Naive thymus-derived CD4-positive, alpha-beta T cell (primary cell): ENCODE results near the gene PLEKHA3. TPM values are rescaled to one million over a fixed set of nuclear protein-coding genes. Genes with fewer than 3 reads are reported as not detected.
"Not testable (repeated sequence)": the region's sequence is repeated elsewhere in the genome, so short reads cannot be mapped to it uniquely, and the experiment has no call there.

Experiments
- ATAC-seq: fragments of 150-1000 bp; cut with Tn5 transposase; 2 replicates; pipeline ENCODE4 v1.10.0; 2021; ENCODE audit warnings: mild to moderate bottlenecking, moderate library complexity
- CTCF ChIA-PET: fragments of 350-600 bp; sonication (Branson Sonifier 250); formaldehyde crosslinking; loops from one replicate; lab custom pipeline; 2021; ENCODE audit warnings: antibody characterized with exemption; lab: Charles Lee
- POLR2A ChIA-PET: fragments of 350-600 bp; sonication (Branson Sonifier 250); formaldehyde crosslinking; loops from one replicate; lab custom pipeline; 2021; ENCODE audit warnings: antibody characterized with exemption, inconsistent platforms; lab: Charles Lee
- DNase-seq, 9 donors: peaks; one replicate each; pipeline versions ENCODE4 v3.0.0 to v3.0.0-alpha.2; 2020 to 2022; ENCODE audit warnings: mixed read lengths in 1 of 9
- H3K27ac ChIP-seq: one replicate; pipeline ENCODE4 v1.7.0; 2013; ENCODE audit warnings: mild to moderate bottlenecking, low read depth, low read length, moderate library complexity
- H3K27me3 ChIP-seq, 2 donors: one replicate each; pipeline ENCODE4 v1.7.0; 2013; ENCODE audit warnings: low read length in 2 of 2, mild to moderate bottlenecking in 2 of 2, moderate library complexity in 2 of 2; ENCODE audit not compliant: control insufficient read depth in 2 of 2, insufficient read depth in 2 of 2
- H3K36me3 ChIP-seq, 3 experiments: 1 replicate in 2 of 3; 2 replicates in 1 of 3; pipeline ENCODE4 v1.7.0; 2013; ENCODE audit warnings: low read length in 3 of 3, mild to moderate bottlenecking in 3 of 3, moderate library complexity in 1 of 3; ENCODE audit not compliant: insufficient read depth in 3 of 3, control insufficient read depth in 2 of 3
- H3K4me1 ChIP-seq, 2 donors: one replicate each; pipeline ENCODE4 v1.7.0; 2013; ENCODE audit warnings: low read length in 2 of 2, mild to moderate bottlenecking in 2 of 2, moderate library complexity in 1 of 2; ENCODE audit not compliant: control insufficient read depth in 2 of 2, insufficient read depth in 2 of 2
- H3K4me3 ChIP-seq: 2 replicates; pipeline ENCODE4 v1.7.0; 2013; ENCODE audit warnings: mild to moderate bottlenecking, low read length
- H3K9me3 ChIP-seq, 3 experiments: 1 replicate in 2 of 3; 2 replicates in 1 of 3; pipeline ENCODE4 v1.7.0; 2013; ENCODE audit warnings: low read length in 3 of 3; ENCODE audit not compliant: control insufficient read depth in 2 of 3
- H3K27ac Mint-ChIP-seq, 9 donors: one replicate each; pipeline ENCODE4 v1.8.0; 2020 to 2022; ENCODE audit warnings: mixed read lengths in 9 of 9, mild to moderate bottlenecking in 8 of 9, moderate library complexity in 5 of 9, inconsistent platforms in 2 of 9
- H3K27me3 Mint-ChIP-seq, 5 donors: one replicate each; pipeline ENCODE4 v1.8.0; 2021 to 2022; ENCODE audit warnings: mixed read lengths in 5 of 5, mild to moderate bottlenecking in 1 of 5
- H3K36me3 Mint-ChIP-seq, 5 donors: one replicate each; pipeline ENCODE4 v1.8.0; 2020 to 2022; ENCODE audit warnings: mixed read lengths in 5 of 5, mild to moderate bottlenecking in 3 of 5, inconsistent platforms in 1 of 5
- H3K4me1 Mint-ChIP-seq, 7 donors: one replicate each; pipeline ENCODE4 v1.8.0; 2020 to 2022; ENCODE audit warnings: mixed read lengths in 7 of 7, mild to moderate bottlenecking in 3 of 7, inconsistent platforms in 1 of 7
- H3K4me3 Mint-ChIP-seq, 10 donors: one replicate each; pipeline ENCODE4 v1.8.0; 2020 to 2022; ENCODE audit warnings: mild to moderate bottlenecking in 10 of 10, mixed read lengths in 10 of 10, moderate library complexity in 6 of 10, inconsistent platforms in 2 of 10
- H3K9me3 Mint-ChIP-seq, 11 donors: one replicate each; pipeline ENCODE4 v1.8.0; 2020 to 2022; ENCODE audit warnings: mixed read lengths in 11 of 11, mild to moderate bottlenecking in 4 of 11, inconsistent platforms in 1 of 11, moderate library complexity in 1 of 11
- intact Hi-C, 2 donors: fragments of 100-400 bp; cut with micrococcal nuclease; formaldehyde crosslinking; loops; one replicate each; pipeline ENCODE4 v1.15.1; 2023
- polyA plus RNA-seq, 2 donors: library from polyadenylated mRNA; unstranded; fragments of 300-500 nt; fragmentation: Illumina TruSeq; gene quantifications; one replicate each; pipeline ENCODE4 v1.2.3, GENCODE V29; 2021
- total RNA-seq, 6 experiments: library from RNA in 5 of 6; stranded (reverse) in 5 of 6; gene quantifications; 1 replicate in 5 of 6; 2 replicates in 1 of 6; pipeline ENCODE4 v1.2.3 and lab custom pipeline; 2021 to 2026

Gene PLEKHA3
- total and polyA plus RNA-seq, 7 experiments from 2014 or later: 21.6 to 33.7 (median 26.4) TPM

DNA sequence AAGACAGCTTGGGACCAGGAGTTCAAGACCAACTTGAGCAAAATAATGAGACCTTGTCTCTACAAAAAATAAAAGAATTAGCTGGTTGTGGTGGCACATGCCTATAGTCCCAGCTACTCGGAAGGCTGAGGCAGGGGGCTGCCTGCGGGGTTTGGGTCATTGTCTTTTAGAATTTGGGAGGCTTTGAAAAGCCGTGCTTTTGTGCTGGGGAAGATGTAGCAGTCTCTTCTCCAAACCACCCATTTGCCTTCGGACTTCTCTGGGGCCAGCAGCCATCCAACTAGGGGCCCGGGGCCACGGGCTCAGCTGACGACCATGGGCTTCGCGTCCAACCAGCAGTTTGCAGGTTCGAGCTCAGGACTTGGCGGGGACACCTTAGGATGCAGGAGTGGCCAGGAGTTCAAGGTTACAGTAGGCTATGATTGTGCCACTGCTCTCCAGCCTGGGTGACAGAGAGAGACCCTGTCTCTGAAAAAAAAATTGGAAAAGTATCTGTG lies 22.8 kb upstream of the PLEKHA3 start:
- intact Hi-C loops: loop anchor here in 1 of 2 donors (10.0 kb wide), 2 partner anchors 807 to 843 kb away; partner anchors contain the start of gene SESTD1
- H3K27ac ChIP-seq: no peak overlapping the region
- no peak overlapping the region for H3K4me3 ChIP-seq
- Mint-ChIP-seq H3K4me1 (peaks cover 0 to under 1% (median 0%) of the 10 kb centered on the region in 7 donors), H3K27me3 (peaks cover 0 to 7% (median 0%) of the 10 kb centered on the region in 5 donors), H3K9me3 (peaks cover 0 to 4% (median 0%) of the 10 kb centered on the region in 11 donors), H3K4me3 (no peak overlapping the region), H3K36me3 (peaks cover 0 to 7% (median 0%) of the 10 kb centered on the region in 5 donors), H3K27ac (no peak overlapping the region)
- DNase-seq: no peak
- H3K27me3 ChIP-seq: no peaks in the 10 kb centered on the region
- H3K36me3 ChIP-seq: no peaks in the 10 kb centered on the region
- no peaks in the 10 kb centered on the region for H3K4me1 ChIP-seq
- ChIA-PET CTCF (no interaction called here), POLR2A (interaction anchor here (0.6 kb wide), 1 partner anchor 64 kb away, joined by 3 read pairs; no protein-coding TSS in a partner anchor)
- H3K9me3 ChIP-seq: no peaks in the 10 kb centered on the region
- no peak for ATAC-seq

GRCh38 chr2:178469219-178469849 lies 10.9 kb upstream of the PLEKHA3 start:
- Mint-ChIP-seq H3K36me3 (peaks cover 0 to 15% (median 0%) of the 10 kb centered on the region in 5 donors), H3K4me3 (no peak overlapping the region), H3K27me3 (no peaks in the 10 kb centered on the region), H3K27ac (no peak overlapping the region), H3K4me1 (peaks cover 0 to 5% (median 0%) of the 10 kb centered on the region in 7 donors), H3K9me3 (no peaks in the 10 kb centered on the region)
- Histone ChIP-seq H3K4me1 (no peaks in the 10 kb centered on the region), H3K27ac (no peak overlapping the region), H3K4me3 (no peak overlapping the region), H3K9me3 (no peaks in the 10 kb centered on the region), H3K27me3 (no peaks in the 10 kb centered on the region), H3K36me3 (no peaks in the 10 kb centered on the region)
- ATAC-seq (no peak), DNase-seq (no peak)
- POLR2A ChIA-PET: no interaction called here
- intact Hi-C loops: no loop called here
- CTCF ChIA-PET: no interaction called here

- H3K36me3 Mint-ChIP-seq: peaks cover 0 to 10% (median 0%) of the 10 kb centered on the region in 5 donors
- H3K9me3 ChIP-seq, H3K4me3 Mint-ChIP-seq, H3K4me1 ChIP-seq, H3K4me3 ChIP-seq, H3K4me1 Mint-ChIP-seq, H3K27me3 Mint-ChIP-seq, DNase-seq, H3K36me3 ChIP-seq, intact Hi-C loops, H3K27ac Mint-ChIP-seq, H3K9me3 Mint-ChIP-seq, ATAC-seq, H3K27me3 ChIP-seq, H3K27ac ChIP-seq: not testable (repeated sequence)
- ChIA-PET CTCF (interaction anchor here (0.6 kb wide), 1 partner anchor 86 kb away, joined by 4 read pairs; no protein-coding TSS in a partner anchor), POLR2A (interaction anchor here (0.7 to 1.3 kb wide), 2 partner anchors 15 to 20 kb away, joined by 3 read pairs; partner anchors contain the start of genes PJVK and PRKRA)
These were observed 8.9 kb upstream of the PLEKHA3 start for GRCh38 chr2:178471313-178471712.

DNA sequence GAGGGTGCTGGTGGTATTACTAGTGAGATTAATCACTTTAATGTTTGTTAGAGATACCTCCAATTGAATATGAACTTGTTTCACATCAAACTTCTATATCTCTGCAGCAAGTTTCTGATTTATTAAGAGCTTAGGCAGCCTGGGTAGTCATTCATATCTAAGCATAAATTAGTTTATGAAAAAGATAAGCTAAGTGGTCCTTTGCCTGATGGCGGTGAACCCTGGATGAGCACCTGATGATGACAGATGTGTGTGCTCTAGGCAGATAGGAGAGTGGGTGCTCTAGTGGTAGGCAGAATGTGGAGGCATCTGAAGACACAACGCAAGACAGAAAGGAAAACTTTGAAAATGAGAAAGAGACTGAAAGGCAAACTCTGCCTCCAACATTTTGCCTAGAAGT lies 6.9 kb upstream of the PLEKHA3 start:
- Mint-ChIP-seq H3K4me1 (peaks cover 4 to 13% (median 4%) of the 10 kb centered on the region in 7 donors), H3K36me3 (no peaks in the 10 kb centered on the region), H3K4me3 (no peak overlapping the region), H3K9me3 (no peaks in the 10 kb centered on the region), H3K27me3 (no peaks in the 10 kb centered on the region), H3K27ac (peak overlapping the region in 1 of 9 donors; percentile 67)
- no peak overlapping the region for H3K27ac ChIP-seq
- intact Hi-C loops: no loop called here
- H3K9me3 ChIP-seq: no peaks in the 10 kb centered on the region
- CTCF ChIA-PET: no interaction called here
- H3K27me3 ChIP-seq: no peaks in the 10 kb centered on the region
- H3K36me3 ChIP-seq: no peaks in the 10 kb centered on the region
- ATAC-seq: no peak
- POLR2A ChIA-PET: interaction anchor here (0.7 to 1.1 kb wide), 2 partner anchors 22 to 26 kb away, joined by 3 read pairs; partner anchors contain the start of genes PJVK and PRKRA
- no peaks in the 10 kb centered on the region for H3K4me1 ChIP-seq
- H3K4me3 ChIP-seq: no peak overlapping the region
- no peak for DNase-seq

- no peaks in the 10 kb centered on the region for H3K27me3 ChIP-seq
- no peaks in the 10 kb centered on the region for H3K4me1 ChIP-seq
- DNase-seq (no peak), ATAC-seq (no peak)
- Mint-ChIP-seq H3K9me3 (no peaks in the 10 kb centered on the region), H3K27ac (no peak overlapping the region), H3K36me3 (no peaks in the 10 kb centered on the region), H3K4me1 (peaks cover 4 to 16% (median 9%) of the 10 kb centered on the region in 7 donors), H3K27me3 (no peaks in the 10 kb centered on the region), H3K4me3 (no peak overlapping the region)
- CTCF ChIA-PET: no interaction called here
- no peaks in the 10 kb centered on the region for H3K36me3 ChIP-seq
- H3K27ac ChIP-seq: no peak overlapping the region
- H3K9me3 ChIP-seq: no peaks in the 10 kb centered on the region
- POLR2A ChIA-PET: interaction anchor here (0.7 kb wide), 2 partner anchors 23 to 134 kb away, joined by 3 read pairs; partner anchors contain the start of genes PJVK and PRKRA
- H3K4me3 ChIP-seq: no peak overlapping the region
- intact Hi-C loops: no loop called here
These were observed 6.3 kb upstream of the PLEKHA3 start for GRCh38 chr2:178473931-178474330.

DNA sequence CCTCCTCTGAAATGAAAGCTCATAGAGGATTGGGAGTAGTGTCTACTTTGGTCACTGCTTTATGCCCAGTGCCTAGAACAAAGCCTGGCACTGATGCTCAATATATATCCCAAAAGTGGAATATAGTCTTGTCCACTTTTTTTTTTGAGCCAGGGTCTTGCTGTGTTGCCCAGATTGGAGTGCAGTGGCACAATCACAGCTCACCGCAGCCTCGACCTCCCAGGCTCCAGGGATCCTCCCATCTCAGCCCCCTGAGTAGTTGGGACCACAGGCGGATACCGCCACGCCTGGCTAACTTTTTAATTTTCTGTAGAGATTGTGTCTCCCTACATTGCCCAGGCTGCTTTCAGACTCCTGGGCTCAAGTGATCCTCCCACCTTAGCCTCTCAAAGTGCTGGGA lies 5.7 kb upstream of the PLEKHA3 start:
- no peak overlapping the region for H3K27ac Mint-ChIP-seq

More for the DNA sequence above, 5.7 kb upstream of the PLEKHA3 start:
- DNase-seq (no peak), ATAC-seq (no peak)
- no peak overlapping the region for H3K27ac ChIP-seq
- H3K36me3 ChIP-seq: no peaks in the 10 kb centered on the region
- H3K4me3 ChIP-seq: no peak overlapping the region
- CTCF ChIA-PET: no interaction called here
- Mint-ChIP-seq H3K27me3 (no peaks in the 10 kb centered on the region), H3K9me3 (no peaks in the 10 kb centered on the region), H3K4me3 (no peak overlapping the region), H3K4me1 (peaks cover 8 to 22% (median 15%) of the 10 kb centered on the region in 7 donors), H3K36me3 (no peaks in the 10 kb centered on the region)
- H3K4me1 ChIP-seq: peaks cover 5% of the 10 kb centered on the region in 2 donors
- H3K9me3 ChIP-seq: no peaks in the 10 kb centered on the region
- intact Hi-C loops: no loop called here
- H3K27me3 ChIP-seq: no peaks in the 10 kb centered on the region
- POLR2A ChIA-PET: interaction anchor here (0.7 kb wide), 2 partner anchors 55 to 135 kb away, joined by 3 read pairs; no protein-coding TSS in a partner anchor
